ENCODE measurements around the gene MAVS. TPM values are rescaled to one million over a fixed set of nuclear protein-coding genes. Genes with fewer than 3 reads are reported as not detected.

The MAVS gene
- total and polyA plus RNA-seq, 11 donors, result 32.5 to 74.0 (median 43.3) TPM

- peak overlapping the region in 1 of 12 donors; percentile 94 for H3K27ac ChIP-seq
- H3K4me3 ChIP-seq, result no peak overlapping the region
- no peaks in the 10 kb centered on the region for H3K9me3 ChIP-seq
- intact Hi-C loops (cut with DNase I), result no loop called here
- no peak for TF ChIP-seq CTCF (IDR thresholded peaks at IDR 0.05)
- no peak for TF ChIP-seq POLR2A (IDR thresholded peaks at IDR 0.05)
- WGBS, 4 donors, result 90 to 98% (median 93%) methylated on average over 6 of the region's 6 CpGs
- peaks cover 0 to 70% (median 27%) of the 10 kb centered on the region in 9 donors for H3K36me3 ChIP-seq
- H3K4me1 ChIP-seq, result peaks cover 11 to 64% (median 29%) of the 10 kb centered on the region in 12 donors
- no peaks in the 10 kb centered on the region for H3K27me3 ChIP-seq
- DNase-seq (peak in 2 of 5 donors; percentile 13 to 22), ATAC-seq (no peak)
Measured at GRCh38 chr20:3803854-3804253, 42.8 kb upstream of the MAVS start.

GRCh38 chr20:3804254-3804751, 42.3 kb upstream of the MAVS start:
- Histone ChIP-seq H3K4me1 (peaks cover 11 to 61% (median 29%) of the 10 kb centered on the region in 12 donors), H3K36me3 (peaks cover 0 to 67% (median 27%) of the 10 kb centered on the region in 9 donors), H3K4me3 (no peak overlapping the region), H3K27ac (peak overlapping the region in 1 of 12 donors; percentile 94), H3K9me3 (no peaks in the 10 kb centered on the region), H3K27me3 (no peaks in the 10 kb centered on the region)
- WGBS, 4 donors, result 87 to 94% (median 89%) methylated on average over 11 of the region's 11 CpGs
- DNase-seq, result peak in 2 of 5 donors; percentile 9 to 26
- no peak for ATAC-seq
- intact Hi-C loops (cut with DNase I), result no loop called here
- TF ChIP-seq CTCF (IDR thresholded peaks at IDR 0.05), result no peak
- TF ChIP-seq POLR2A (IDR thresholded peaks at IDR 0.05), result no peak

DNA sequence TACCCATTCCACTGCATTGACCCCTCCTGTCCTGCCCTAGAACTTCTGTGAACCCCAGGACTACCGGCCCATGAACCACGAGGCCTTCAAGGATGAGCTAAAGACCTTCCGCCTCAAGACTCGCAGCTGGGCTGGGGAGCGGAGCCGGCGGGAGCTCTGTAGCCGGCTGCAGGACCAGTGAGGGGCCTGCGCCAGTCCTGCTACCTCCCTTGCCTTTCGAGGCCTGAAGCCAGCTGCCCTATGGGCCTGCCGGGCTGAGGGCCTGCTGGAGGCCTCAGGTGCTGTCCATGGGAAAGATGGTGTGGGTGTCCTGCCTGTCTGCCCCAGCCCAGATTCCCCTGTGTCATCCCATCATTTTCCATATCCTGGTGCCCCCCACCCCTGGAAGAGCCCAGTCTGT, 41.9 kb upstream of the MAVS start:
- Histone ChIP-seq H3K9me3 (no peaks in the 10 kb centered on the region), H3K27ac (peak overlapping the region in 2 of 12 donors; percentile 27 to 94), H3K36me3 (peaks cover 0 to 64% (median 27%) of the 10 kb centered on the region in 9 donors), H3K4me3 (no peak overlapping the region), H3K27me3 (no peaks in the 10 kb centered on the region), H3K4me1 (peaks cover 11 to 64% (median 30%) of the 10 kb centered on the region in 12 donors)
- TF ChIP-seq POLR2A (IDR thresholded peaks at IDR 0.05) (no peak), CTCF (IDR thresholded peaks at IDR 0.05) (no peak)
- DNase-seq, result peak in 2 of 5 donors; percentile 16 to 23
- no peak for ATAC-seq
- intact Hi-C loops (cut with DNase I), result no loop called here
- WGBS, 4 donors, result 92 to 97% (median 94%) methylated on average over 10 to 11 of the region's 11 CpGs; no CpG with 5 or more reads in 1 of the 4 donors

GRCh38 chr20:3808544-3808943, 38.1 kb upstream of the MAVS start:
- WGBS, 4 donors, result 92 to 95% (median 94%) methylated on average over 3 of the region's 3 CpGs
- H3K27ac ChIP-seq, result peak overlapping the region; percentile 39 to 98 (median 92)
- intact Hi-C loops (cut with DNase I), result no loop called here
- TF ChIP-seq POLR2A (IDR thresholded peaks at IDR 0.05) (no peak), CTCF (IDR thresholded peaks at IDR 0.05) (no peak)
- H3K36me3 ChIP-seq, result peaks cover 0 to 26% (median 4%) of the 10 kb centered on the region in 9 donors
- ATAC-seq, result no peak
- DNase-seq, result no peak
- no peaks in the 10 kb centered on the region for H3K27me3 ChIP-seq
- peak overlapping the region in 2 of 12 donors; percentile 0 to 39 for H3K4me3 ChIP-seq
- H3K4me1 ChIP-seq, result peaks cover 14 to 85% (median 52%) of the 10 kb centered on the region in 12 donors
- H3K9me3 ChIP-seq, result no peaks in the 10 kb centered on the region

Data from heart left ventricle (tissue), 16 donors.